Activated CD8-positive, alpha-beta T cell treated with anti-CD3 and anti-CD28 coated beads for 36 hours (primary cell): ENCODE measurements around the gene ERC2. TPM values are rescaled to one million over a fixed set of nuclear protein-coding genes. Genes with fewer than 3 reads are reported as not detected.

Experiments used
- ATAC-seq: fragments of 200-7000 bp; cut with Tn5 transposase; one replicate; pipeline ENCODE4 v1.10.0; 2021; ENCODE audit warnings: mild to moderate bottlenecking, moderate library complexity
- CTCF ChIA-PET: fragments of 350-600 bp; sonication (Branson Sonifier 250); formaldehyde crosslinking; loops from one replicate; lab custom pipeline; 2021; ENCODE audit warnings: antibody characterized with exemption; lab: Charles Lee
- POLR2A ChIA-PET: fragments of 350-600 bp; sonication (Branson Sonifier 250); formaldehyde crosslinking; loops from one replicate; lab custom pipeline; 2021; ENCODE audit warnings: antibody characterized with exemption; lab: Charles Lee
- DNase-seq: peaks from one replicate; pipeline ENCODE4 v3.0.0-alpha.2; 2020
- H3K27ac Mint-ChIP-seq: one replicate; pipeline ENCODE4 v1.8.0; 2021; ENCODE audit warnings: mild to moderate bottlenecking, mixed read lengths
- H3K27me3 Mint-ChIP-seq: one replicate; pipeline ENCODE4 v1.8.0; 2021; ENCODE audit warnings: mixed read lengths
- H3K36me3 Mint-ChIP-seq: one replicate; pipeline ENCODE4 v1.8.0; 2021; ENCODE audit warnings: low read depth, mixed read lengths
- H3K4me1 Mint-ChIP-seq: one replicate; pipeline ENCODE4 v1.8.0; 2021; ENCODE audit warnings: low read depth, mixed read lengths
- H3K4me3 Mint-ChIP-seq: one replicate; pipeline ENCODE4 v1.8.0; 2021; ENCODE audit warnings: mild to moderate bottlenecking, moderate library complexity, mixed read lengths
- H3K9me3 Mint-ChIP-seq: one replicate; pipeline ENCODE4 v1.8.0; 2021; ENCODE audit warnings: mixed read lengths
- intact Hi-C: fragments of 100-400 bp; cut with micrococcal nuclease; formaldehyde crosslinking; loops from one replicate; pipeline ENCODE4 v1.10.0; 2022
- total RNA-seq, 2 experiments: library from RNA; stranded (reverse); gene quantifications; one replicate each; pipeline ENCODE4 v1.2.3, GENCODE V29; 2021
- TF ChIP-seq, protein P1 (sequence below): fragments of 200-600 bp; IDR thresholded peaks from one replicate; pipeline ENCODE4 v1.8.0; 2022; ENCODE audit warnings: antibody characterized with exemption, mild to moderate bottlenecking

Gene ERC2
- total RNA-seq, 2 experiments from 2014 or later, result 0.18 to 0.52 TPM

DNA sequence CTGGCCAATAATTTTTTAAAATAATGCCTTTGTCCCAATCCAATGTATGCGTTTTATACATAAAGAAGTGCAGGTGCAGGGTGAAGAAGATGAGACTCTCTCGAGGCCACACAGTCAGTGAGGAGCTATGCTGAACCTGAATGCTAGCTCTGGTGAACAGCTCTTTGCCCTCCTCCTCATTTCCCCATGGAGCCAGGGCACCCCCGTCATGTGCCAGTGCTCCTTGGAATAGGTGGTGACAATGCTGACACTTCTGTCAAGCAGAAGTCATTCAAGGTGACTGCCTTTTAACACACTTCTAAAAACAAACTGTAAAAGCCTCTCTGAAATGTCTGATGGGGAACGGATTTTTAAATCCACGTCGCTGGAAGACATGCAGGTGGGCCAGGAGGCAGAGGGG, 818.7 kb downstream of the ERC2 start:
- H3K9me3 Mint-ChIP-seq, result no peaks in the 10 kb centered on the region
- DNase-seq (no peak), ATAC-seq (no peak)
- POLR2A ChIA-PET, result no interaction called here
- no peaks in the 10 kb centered on the region for H3K36me3 Mint-ChIP-seq
- no peak overlapping the region for H3K4me3 Mint-ChIP-seq
- H3K4me1 Mint-ChIP-seq, result peaks cover 10% of the 10 kb centered on the region
- TF ChIP-seq, protein P1, sequence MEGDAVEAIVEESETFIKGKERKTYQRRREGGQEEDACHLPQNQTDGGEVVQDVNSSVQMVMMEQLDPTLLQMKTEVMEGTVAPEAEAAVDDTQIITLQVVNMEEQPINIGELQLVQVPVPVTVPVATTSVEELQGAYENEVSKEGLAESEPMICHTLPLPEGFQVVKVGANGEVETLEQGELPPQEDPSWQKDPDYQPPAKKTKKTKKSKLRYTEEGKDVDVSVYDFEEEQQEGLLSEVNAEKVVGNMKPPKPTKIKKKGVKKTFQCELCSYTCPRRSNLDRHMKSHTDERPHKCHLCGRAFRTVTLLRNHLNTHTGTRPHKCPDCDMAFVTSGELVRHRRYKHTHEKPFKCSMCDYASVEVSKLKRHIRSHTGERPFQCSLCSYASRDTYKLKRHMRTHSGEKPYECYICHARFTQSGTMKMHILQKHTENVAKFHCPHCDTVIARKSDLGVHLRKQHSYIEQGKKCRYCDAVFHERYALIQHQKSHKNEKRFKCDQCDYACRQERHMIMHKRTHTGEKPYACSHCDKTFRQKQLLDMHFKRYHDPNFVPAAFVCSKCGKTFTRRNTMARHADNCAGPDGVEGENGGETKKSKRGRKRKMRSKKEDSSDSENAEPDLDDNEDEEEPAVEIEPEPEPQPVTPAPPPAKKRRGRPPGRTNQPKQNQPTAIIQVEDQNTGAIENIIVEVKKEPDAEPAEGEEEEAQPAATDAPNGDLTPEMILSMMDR, result no peak
- CTCF ChIA-PET, result no interaction called here
- no peak overlapping the region for H3K27ac Mint-ChIP-seq
- intact Hi-C loops, result no loop called here
- H3K27me3 Mint-ChIP-seq, result no peaks in the 10 kb centered on the region

DNA sequence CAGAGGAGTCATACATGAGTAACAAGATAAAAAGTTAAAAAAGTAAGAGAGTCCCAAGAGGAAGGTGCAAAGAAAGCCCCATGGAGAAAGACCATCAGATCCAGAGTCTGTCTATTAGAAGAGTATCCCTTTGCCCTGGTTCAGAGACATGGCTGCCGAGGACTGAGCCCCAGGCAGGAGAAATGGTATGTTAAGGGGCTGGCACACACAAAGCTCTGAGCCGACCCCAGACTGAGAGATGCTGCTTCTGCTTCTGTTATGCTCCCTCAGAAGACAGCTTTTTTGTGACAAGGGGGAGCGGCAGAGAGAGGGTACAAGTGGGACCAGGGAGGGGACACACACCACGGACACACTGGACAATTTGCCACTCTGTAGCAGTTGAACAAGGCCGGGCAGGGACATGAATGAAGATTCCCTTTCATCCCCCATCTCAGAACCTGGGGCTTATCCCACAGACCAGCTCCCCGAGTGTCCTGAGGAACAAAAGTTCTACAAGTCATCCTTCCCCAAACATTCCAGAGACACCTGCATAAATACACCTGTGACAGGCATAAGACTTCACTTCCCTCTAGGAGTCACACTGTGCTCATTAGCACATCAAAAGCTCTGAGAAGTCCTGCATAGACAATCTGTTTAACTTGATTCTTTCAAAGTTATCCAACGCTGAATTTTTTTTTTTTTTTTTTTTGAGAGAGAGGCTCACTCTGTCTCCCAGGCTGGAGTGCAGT, 819.5 kb downstream of the ERC2 start:
- DNase-seq (no peak), ATAC-seq (no peak)
- Mint-ChIP-seq H3K4me3 (no peak overlapping the region), H3K27me3 (no peaks in the 10 kb centered on the region), H3K27ac (no peak overlapping the region), H3K9me3 (no peaks in the 10 kb centered on the region), H3K36me3 (no peaks in the 10 kb centered on the region), H3K4me1 (peaks cover 2% of the 10 kb centered on the region)
- intact Hi-C loops, result no loop called here
- TF ChIP-seq, protein P1, result no peak
- CTCF ChIA-PET, result no interaction called here
- POLR2A ChIA-PET, result no interaction called here

DNA sequence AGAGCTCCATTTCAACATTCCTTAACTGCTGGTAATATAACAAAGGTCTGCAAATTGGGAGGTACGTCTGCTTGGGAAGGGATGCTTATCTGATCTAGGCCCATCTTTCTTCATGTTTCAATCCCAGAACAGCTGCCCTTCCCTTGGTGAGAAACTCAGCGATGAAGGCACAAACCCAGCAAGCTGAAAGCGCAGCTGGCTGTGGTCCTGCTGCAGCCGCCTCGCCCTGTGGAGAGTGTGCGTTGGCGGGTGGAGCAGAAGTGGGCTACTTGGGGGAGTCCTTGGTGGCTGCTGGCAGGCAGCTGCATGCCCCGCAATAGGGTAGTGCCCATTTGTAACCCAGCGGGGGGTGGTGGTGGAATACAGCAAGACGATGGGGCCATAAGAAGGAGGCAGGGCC, 820.6 kb downstream of the ERC2 start:
- CTCF ChIA-PET, result no interaction called here
- no peaks in the 10 kb centered on the region for H3K36me3 Mint-ChIP-seq
- intact Hi-C loops, result no loop called here
- H3K4me1 Mint-ChIP-seq, result no peaks in the 10 kb centered on the region
- no peaks in the 10 kb centered on the region for H3K9me3 Mint-ChIP-seq
- no peak overlapping the region for H3K27ac Mint-ChIP-seq
- POLR2A ChIA-PET, result interaction anchor here (0.6 kb wide), 1 partner anchor 520 kb away, joined by 3 read pairs; no protein-coding TSS in a partner anchor
- no peaks in the 10 kb centered on the region for H3K27me3 Mint-ChIP-seq
- ATAC-seq, result no peak
- H3K4me3 Mint-ChIP-seq, result no peak overlapping the region
- TF ChIP-seq, protein P1, result no peak
- no peak for DNase-seq

DNA sequence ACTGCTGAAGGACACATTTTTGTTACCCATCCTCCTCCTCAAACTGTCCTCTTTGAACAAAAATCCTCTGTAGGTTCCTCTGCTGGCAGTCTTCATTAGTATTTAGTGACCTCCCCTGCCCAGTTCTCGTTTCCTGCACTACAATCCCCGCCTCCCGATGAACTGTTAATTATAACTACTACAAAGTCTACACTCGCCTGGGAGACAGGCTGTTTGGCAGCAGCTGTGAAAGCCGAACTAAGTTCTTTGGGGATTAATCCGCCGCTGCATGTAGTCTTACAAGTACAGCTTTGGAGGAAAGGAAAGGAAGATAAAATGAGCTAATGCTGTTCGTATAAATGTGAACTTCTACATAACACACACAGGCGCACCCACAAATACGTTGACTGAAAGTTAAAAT, 821.2 kb downstream of the ERC2 start:
- Mint-ChIP-seq H3K4me3 (no peak overlapping the region), H3K36me3 (no peaks in the 10 kb centered on the region), H3K4me1 (no peaks in the 10 kb centered on the region), H3K9me3 (no peaks in the 10 kb centered on the region), H3K27ac (no peak overlapping the region), H3K27me3 (no peaks in the 10 kb centered on the region)
- ATAC-seq (no peak), DNase-seq (no peak)
- CTCF ChIA-PET, result no interaction called here
- intact Hi-C loops, result no loop called here
- POLR2A ChIA-PET, result interaction anchor here (0.6 kb wide), 1 partner anchor 521 kb away, joined by 3 read pairs; no protein-coding TSS in a partner anchor
- TF ChIP-seq, protein P1, result no peak

DNA sequence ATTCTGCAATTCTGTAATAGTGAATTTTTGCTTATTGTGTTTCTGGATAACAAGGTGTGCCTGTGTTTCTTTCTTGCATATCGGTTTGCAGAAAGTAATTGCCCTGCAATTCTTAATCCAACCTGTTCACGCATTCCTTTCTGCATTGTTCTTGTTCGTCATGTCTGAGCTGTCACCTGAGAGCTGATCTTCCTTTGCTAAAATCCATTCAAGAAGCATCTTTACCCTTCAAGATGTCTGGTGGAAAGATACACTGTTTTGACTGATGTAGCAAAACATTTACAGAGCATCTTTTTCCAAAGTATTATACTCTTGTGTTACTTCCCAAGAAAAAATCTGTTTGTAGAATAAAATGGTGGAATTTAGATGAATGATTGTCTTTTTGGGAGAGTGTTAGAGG, 822.1 kb downstream of the ERC2 start:
- TF ChIP-seq, protein P1, result no peak
- H3K4me3 Mint-ChIP-seq, result no peak overlapping the region
- H3K4me1 Mint-ChIP-seq, result no peaks in the 10 kb centered on the region
- H3K36me3 Mint-ChIP-seq, result no peaks in the 10 kb centered on the region
- POLR2A ChIA-PET, result no interaction called here
- CTCF ChIA-PET, result no interaction called here
- no peak for DNase-seq
- no peak overlapping the region for H3K27ac Mint-ChIP-seq
- H3K27me3 Mint-ChIP-seq, result no peaks in the 10 kb centered on the region
- intact Hi-C loops, result no loop called here
- no peak for ATAC-seq
- H3K9me3 Mint-ChIP-seq, result no peaks in the 10 kb centered on the region
